IPS-20b (cell line): ENCODE measurements around the gene PPP1R12B.
"Not testable (repeated sequence)": the region's sequence is repeated elsewhere in the genome, so short reads cannot be mapped to it uniquely, and the experiment has no call there.

Source experiments
- H3K27ac ChIP-seq: one replicate; pipeline ENCODE4 v1.5.1; 2013; ENCODE audit warnings: low read length
- H3K27me3 ChIP-seq: 2 replicates; pipeline ENCODE4 v1.6.1; 2013; ENCODE audit warnings: mild to moderate bottlenecking, low read length, inconsistent platforms; ENCODE audit not compliant: insufficient read depth
- H3K36me3 ChIP-seq: 2 replicates; pipeline ENCODE4 v1.6.1; 2013; ENCODE audit warnings: low read depth, mild to moderate bottlenecking, inconsistent platforms, low read length, moderate library complexity; ENCODE audit not compliant: insufficient read depth
- H3K4me1 ChIP-seq: 2 replicates; pipeline ENCODE4 v1.6.1; 2013; ENCODE audit warnings: mild to moderate bottlenecking, control low read depth, inconsistent platforms, low read length, moderate library complexity; ENCODE audit not compliant: insufficient read depth
- H3K4me3 ChIP-seq: 2 replicates; pipeline ENCODE4 v1.5.1; 2013; ENCODE audit warnings: mild to moderate bottlenecking, low read length, inconsistent platforms
- H3K9ac ChIP-seq: 2 replicates; pipeline ENCODE4 v1.6.1; 2013; ENCODE audit warnings: low read depth, mild to moderate bottlenecking, inconsistent platforms, low read length, moderate library complexity
- H3K9me3 ChIP-seq: 2 replicates; pipeline ENCODE4 v1.6.1; 2013; ENCODE audit warnings: mild to moderate bottlenecking, low read depth, low read length, inconsistent platforms; ENCODE audit not compliant: insufficient read depth

Gene PPP1R12B

DNA sequence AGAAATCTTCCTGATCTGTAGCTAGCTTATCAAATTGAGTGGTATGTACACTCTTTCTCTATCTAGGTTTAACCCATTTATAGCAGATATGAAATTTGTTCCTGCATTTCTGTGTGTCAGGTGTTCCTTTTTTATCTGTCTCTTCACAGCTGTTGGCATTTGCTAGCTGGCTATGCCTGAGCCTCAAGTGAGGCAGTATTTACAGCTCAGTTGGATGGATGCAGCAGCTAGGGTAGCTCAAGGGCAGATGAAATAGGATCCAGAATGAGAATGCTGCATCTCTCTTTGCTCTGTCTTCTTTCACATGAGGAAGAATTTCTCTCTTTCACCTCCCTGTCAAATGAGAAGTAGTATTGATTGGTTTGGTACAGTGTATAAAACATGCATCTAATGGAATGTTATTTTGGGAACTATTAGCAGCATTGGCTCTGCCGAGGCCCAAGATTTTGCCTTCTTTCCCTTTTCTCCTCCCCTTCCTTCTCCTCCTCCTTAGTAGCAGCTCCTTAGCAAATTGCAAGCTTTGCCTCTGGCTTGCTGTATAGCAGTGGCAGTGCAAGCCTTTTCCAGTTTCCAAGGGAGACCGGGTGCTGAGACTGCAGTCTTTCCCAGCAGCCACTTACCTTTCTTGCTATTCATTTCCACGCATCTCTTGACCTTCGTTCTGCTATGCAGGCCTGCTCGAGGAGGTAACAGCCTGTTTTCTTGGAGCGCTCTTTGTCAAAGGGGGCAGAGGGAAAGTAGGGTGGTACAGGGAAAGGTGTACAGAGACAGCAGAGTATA is 125.0 kb downstream of the PPP1R12B start:
- not testable (repeated sequence) for H3K27ac ChIP-seq, H3K4me1 ChIP-seq, H3K4me3 ChIP-seq, H3K9ac ChIP-seq, H3K9me3 ChIP-seq, H3K27me3 ChIP-seq, H3K36me3 ChIP-seq

DNA sequence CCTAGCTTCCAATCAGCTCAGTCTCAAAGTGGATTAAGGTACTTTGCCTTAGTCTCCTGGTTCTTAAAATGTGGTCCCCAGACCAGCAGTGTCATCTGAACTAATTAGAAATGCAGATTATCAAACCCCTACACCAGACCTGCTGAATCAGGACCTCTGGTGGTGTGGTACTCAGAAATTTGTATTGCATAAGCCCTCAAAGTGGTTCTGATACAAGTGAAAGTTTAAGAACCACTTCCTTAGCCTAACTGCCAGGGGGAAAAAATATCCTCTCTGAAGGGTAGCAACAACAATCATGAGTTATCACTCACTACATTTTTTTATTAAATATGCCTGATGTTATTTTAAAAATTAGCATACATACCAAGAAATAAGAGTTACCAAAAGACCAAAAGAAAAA is 131.2 kb downstream of the PPP1R12B start:
- H3K27ac ChIP-seq, H3K4me1 ChIP-seq, H3K9me3 ChIP-seq, H3K27me3 ChIP-seq, H3K36me3 ChIP-seq, H3K9ac ChIP-seq, H3K4me3 ChIP-seq: not testable (repeated sequence)

DNA sequence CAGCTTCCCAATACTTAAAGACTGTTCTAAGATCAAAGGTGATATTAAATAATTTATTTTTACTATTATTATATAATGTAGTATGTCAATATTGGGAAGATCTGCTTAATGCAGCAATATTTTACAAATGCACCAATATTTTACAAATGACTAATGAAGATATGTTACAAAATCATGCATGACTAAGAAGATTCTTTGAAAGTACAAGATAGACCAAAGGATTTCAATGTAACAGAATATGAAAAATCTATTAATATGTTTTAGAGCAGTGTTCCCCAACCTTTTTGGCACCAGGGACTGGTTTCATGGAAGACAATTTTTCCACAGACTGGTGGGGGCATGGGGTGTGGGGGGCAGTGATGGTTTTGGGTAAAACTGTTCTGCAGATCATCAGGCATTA is 132.1 kb downstream of the PPP1R12B start:
- not testable (repeated sequence) for H3K4me3 ChIP-seq, H3K27me3 ChIP-seq, H3K9ac ChIP-seq, H3K4me1 ChIP-seq, H3K9me3 ChIP-seq, H3K27ac ChIP-seq, H3K36me3 ChIP-seq

GRCh38 chr1:202483362-202483761 is 134.9 kb downstream of the PPP1R12B start:
- H3K9ac ChIP-seq, H3K9me3 ChIP-seq, H3K4me3 ChIP-seq, H3K4me1 ChIP-seq, H3K36me3 ChIP-seq, H3K27me3 ChIP-seq, H3K27ac ChIP-seq: not testable (repeated sequence)

- not testable (repeated sequence) for H3K4me1 ChIP-seq, H3K9me3 ChIP-seq, H3K9ac ChIP-seq, H3K27me3 ChIP-seq, H3K4me3 ChIP-seq, H3K36me3 ChIP-seq, H3K27ac ChIP-seq
Measured at GRCh38 chr1:202484032-202484431, 135.5 kb downstream of the PPP1R12B start.

- H3K27ac ChIP-seq, H3K4me3 ChIP-seq, H3K27me3 ChIP-seq, H3K9ac ChIP-seq, H3K9me3 ChIP-seq, H3K4me1 ChIP-seq: not testable (repeated sequence)
- H3K36me3 ChIP-seq = peaks cover 11% of the 10 kb centered on the region
Measured at GRCh38 chr1:202484820-202485219, 136.3 kb downstream of the PPP1R12B start.

- H3K27me3 ChIP-seq, H3K27ac ChIP-seq, H3K4me3 ChIP-seq, H3K9me3 ChIP-seq, H3K4me1 ChIP-seq, H3K9ac ChIP-seq: not testable (repeated sequence)
- peaks cover 11% of the 10 kb centered on the region for H3K36me3 ChIP-seq
Measured at GRCh38 chr1:202488178-202488649, 139.7 kb downstream of the PPP1R12B start.

DNA sequence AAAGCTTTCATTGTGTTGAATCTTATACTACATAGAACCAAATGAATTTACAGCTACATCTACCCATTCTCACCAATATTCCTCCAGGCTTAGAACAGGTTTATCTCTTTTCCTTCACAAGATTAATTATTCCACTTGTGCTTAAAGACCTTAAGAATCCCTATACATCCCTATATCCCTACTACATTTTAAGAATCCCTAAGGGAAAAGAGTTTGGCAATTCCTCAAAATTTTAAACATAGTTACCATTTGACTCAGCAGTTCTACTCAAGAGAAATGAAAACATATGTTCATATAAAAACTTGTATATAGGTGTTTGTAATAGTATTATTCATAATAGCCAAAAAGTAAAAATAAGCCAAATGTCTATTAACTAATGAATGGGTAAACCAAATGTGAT is 140.6 kb downstream of the PPP1R12B start:
- not testable (repeated sequence) for H3K27ac ChIP-seq, H3K9me3 ChIP-seq, H3K4me3 ChIP-seq, H3K27me3 ChIP-seq, H3K9ac ChIP-seq, H3K4me1 ChIP-seq
- peaks cover 11% of the 10 kb centered on the region for H3K36me3 ChIP-seq

DNA sequence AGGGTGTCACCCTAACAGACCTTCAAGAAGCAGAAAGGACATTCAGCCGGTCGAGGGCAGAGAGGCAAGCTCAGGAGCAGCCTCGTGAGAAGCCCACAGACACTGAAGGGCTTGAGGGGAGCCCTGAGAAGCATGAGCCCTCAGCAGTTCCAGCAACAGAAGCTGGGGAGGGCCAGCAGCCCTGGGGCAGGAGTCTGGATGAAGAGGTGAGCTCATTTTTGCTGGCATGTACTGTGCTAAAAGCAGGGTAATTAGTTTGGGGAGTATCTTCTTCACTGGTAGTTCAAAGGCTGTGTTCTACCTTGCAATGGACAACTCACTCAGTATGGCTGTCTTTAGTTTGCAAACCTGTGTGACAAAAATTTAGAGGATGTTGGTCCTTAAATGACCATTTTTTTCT is 144.6 kb downstream of the PPP1R12B start:
- H3K9me3 ChIP-seq, H3K9ac ChIP-seq, H3K4me1 ChIP-seq, H3K27ac ChIP-seq, H3K4me3 ChIP-seq, H3K27me3 ChIP-seq: not testable (repeated sequence)
- peaks cover 30% of the 10 kb centered on the region for H3K36me3 ChIP-seq

GRCh38 chr1:202498542-202498941 is 150.0 kb downstream of the PPP1R12B start:
- Histone ChIP-seq H3K27me3 (no peaks in the 10 kb centered on the region), H3K9ac (no peak overlapping the region), H3K27ac (no peak overlapping the region), H3K4me1 (no peaks in the 10 kb centered on the region), H3K36me3 (peaks cover 19% of the 10 kb centered on the region), H3K4me3 (no peak overlapping the region), H3K9me3 (no peaks in the 10 kb centered on the region)

DNA sequence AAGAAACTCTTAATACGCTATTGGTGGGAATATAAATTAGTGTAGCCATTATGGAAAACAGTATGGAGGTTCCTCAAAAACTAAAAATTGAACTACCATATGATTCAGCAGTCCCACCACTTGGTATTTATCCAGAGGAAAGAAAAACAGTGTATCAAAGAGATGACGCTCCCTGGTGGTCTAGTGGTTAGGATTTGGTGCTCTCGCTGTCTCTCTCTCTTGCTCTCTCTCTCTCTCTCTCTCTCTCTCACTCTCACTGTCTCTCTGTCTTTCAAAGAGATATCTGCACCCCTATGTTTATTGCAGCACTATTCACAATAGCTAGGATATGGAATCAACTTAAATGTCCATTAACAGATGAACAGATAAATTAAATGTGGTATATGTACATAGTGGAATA is 151.5 kb downstream of the PPP1R12B start:
- H3K27me3 ChIP-seq, H3K4me3 ChIP-seq, H3K9me3 ChIP-seq: not testable (repeated sequence)

GRCh38 chr1:202501281-202501680 is 152.8 kb downstream of the PPP1R12B start:
- Histone ChIP-seq H3K27me3 (no peaks in the 10 kb centered on the region), H3K36me3 (peaks cover 8% of the 10 kb centered on the region; the same call in 1 of the 2 replicates), H3K4me3 (no peak overlapping the region), H3K9me3 (no peaks in the 10 kb centered on the region), H3K4me1 (peaks cover 8% of the 10 kb centered on the region; the same call in 1 of the 2 replicates), H3K9ac (no peak overlapping the region), H3K27ac (no peak overlapping the region)

More for the DNA sequence above, 151.5 kb downstream of the PPP1R12B start:
- peaks cover 19% of the 10 kb centered on the region for H3K36me3 ChIP-seq
- not testable (repeated sequence) for H3K9ac ChIP-seq, H3K27ac ChIP-seq, H3K4me1 ChIP-seq
